B cell (primary cell): ENCODE measurements around the gene ISG15. TPM values are rescaled to one million over a fixed set of nuclear protein-coding genes. Genes with fewer than 3 reads are reported as not detected.
A peak's percentile ranks its signal among the peaks of the same experiment; 100 is the strongest.

Source experiments
- ATAC-seq: fragments of 200-7000 bp; cut with Tn5 transposase; one replicate; pipeline ENCODE4 v1.10.0; 2021; ENCODE audit warnings: low read depth, mild to moderate bottlenecking, moderate number of reproducible peaks, moderate library complexity
- CTCF ChIA-PET: fragments of 350-600 bp; sonication (Branson Sonifier 250); formaldehyde crosslinking; loops from one replicate; lab custom pipeline; 2021; ENCODE audit warnings: antibody characterized with exemption, inconsistent platforms; lab: Charles Lee
- POLR2A ChIA-PET: fragments of 350-600 bp; sonication (Branson Sonifier 250); formaldehyde crosslinking; loops from one replicate; lab custom pipeline; 2021; ENCODE audit warnings: antibody characterized with exemption; lab: Charles Lee
- DNase-seq: peaks from one replicate; pipeline ENCODE4 v3.0.0; 2013
- H2AFZ ChIP-seq: 2 replicates; pipeline ENCODE4 v1.6.1; 2012; ENCODE audit warnings: mild to moderate bottlenecking, low read depth, low read length; ENCODE audit not compliant: insufficient read depth, poor library complexity, severe bottlenecking
- H3K27ac ChIP-seq, 2 donors: 1 replicate in 1 of 2; 2 replicates in 1 of 2; pipeline ENCODE4 v1.5.1; 2012 to 2013; ENCODE audit warnings: low read length in 2 of 2, mild to moderate bottlenecking in 2 of 2, moderate library complexity in 1 of 2
- H3K27me3 ChIP-seq, 4 experiments: fragments of 200-600 bp in 1 of 4; sonication (generic) in 1 of 4; replicated peaks in 1 of 4; 1 replicate in 2 of 4; 2 replicates in 2 of 4; pipeline versions ENCODE4 v1.6.1 to v1.7.0; 2013 to 2016; ENCODE audit warnings: low read length in 3 of 4, mild to moderate bottlenecking in 2 of 4, mixed read lengths in 1 of 4, moderate library complexity in 1 of 4; ENCODE audit not compliant: insufficient read depth in 4 of 4, control insufficient read depth in 3 of 4; ENCODE audit errors: control extremely low read depth in 1 of 4
- H3K36me3 ChIP-seq, 2 experiments: replicated peaks in 1 of 2; 1 replicate in 1 of 2; 2 replicates in 1 of 2; pipeline versions ENCODE4 v1.6.1 to v1.7.1; 2013; ENCODE audit warnings: low read length in 1 of 2; ENCODE audit not compliant: insufficient read depth in 2 of 2, control insufficient read depth in 1 of 2; ENCODE audit errors: control extremely low read depth in 1 of 2, extremely low read depth in 1 of 2
- H3K4me1 ChIP-seq, 2 donors: fragments of 200-600 bp in 1 of 2; sonication (generic) in 1 of 2; 1 replicate in 1 of 2; 2 replicates in 1 of 2; pipeline versions ENCODE4 v1.5.1 to v1.6.1; 2013 to 2017; ENCODE audit warnings: low read length in 2 of 2; ENCODE audit not compliant: control insufficient read depth in 2 of 2, insufficient read depth in 2 of 2
- H3K4me2 ChIP-seq: replicated peaks from 2 replicates; pipeline ENCODE3; 2012; ENCODE audit warnings: mild to moderate bottlenecking, low read depth, low read length; ENCODE audit not compliant: poor library complexity, severe bottlenecking
- H3K4me3 ChIP-seq, 5 experiments: fragments of 200-600 bp in 1 of 5; sonication (generic) in 1 of 5; 1 replicate in 3 of 5; 2 replicates in 2 of 5; pipeline versions ENCODE4 v1.5.1 to v1.7.0; 2011 to 2016; ENCODE audit warnings: low read length in 4 of 5, mild to moderate bottlenecking in 4 of 5, low read depth in 2 of 5, control low read depth in 1 of 5, moderate library complexity in 1 of 5; ENCODE audit not compliant: insufficient read depth in 1 of 5; ENCODE audit errors: control extremely low read depth in 1 of 5, extremely low read depth in 1 of 5
- H3K79me2 ChIP-seq: fragments of 200-600 bp; sonication (generic); one replicate; pipeline ENCODE4 v1.6.0; 2016; ENCODE audit warnings: low read length; ENCODE audit not compliant: control insufficient read depth, insufficient read depth
- H3K9ac ChIP-seq: fragments of 200-600 bp; sonication (generic); 2 replicates; pipeline ENCODE4 v1.6.1; 2017; ENCODE audit warnings: mild to moderate bottlenecking, low read length, moderate library complexity
- H3K9me3 ChIP-seq, 3 donors: one replicate each; pipeline versions ENCODE4 v1.6.1 to v1.7.1; 2013; ENCODE audit warnings: low read length in 2 of 3; ENCODE audit not compliant: control insufficient read depth in 2 of 3, insufficient read depth in 1 of 3; ENCODE audit errors: control extremely low read depth in 1 of 3
- H4K20me1 ChIP-seq: 2 replicates; pipeline ENCODE4 v1.6.0; 2012; ENCODE audit warnings: mild to moderate bottlenecking, low read length; ENCODE audit not compliant: insufficient read depth, control insufficient read depth, poor library complexity, severe bottlenecking
- H3K27ac Mint-ChIP-seq: one replicate; pipeline ENCODE4 v1.8.0; 2021; ENCODE audit warnings: mixed read lengths
- H3K27me3 Mint-ChIP-seq: one replicate; pipeline ENCODE4 v1.8.0; 2021; ENCODE audit warnings: mixed read lengths
- H3K4me1 Mint-ChIP-seq: one replicate; pipeline ENCODE4 v1.8.0; 2021; ENCODE audit warnings: mixed read lengths
- H3K4me3 Mint-ChIP-seq: one replicate; pipeline ENCODE4 v1.8.0; 2021; ENCODE audit warnings: mixed read lengths
- H3K9me3 Mint-ChIP-seq: one replicate; pipeline ENCODE4 v1.8.0; 2022; ENCODE audit warnings: mixed read lengths; ENCODE audit not compliant: insufficient read depth
- CTCF ChIP-seq: fragments of 200-600 bp; IDR thresholded peaks from one replicate; pipeline ENCODE4 v1.8.0; 2022; ENCODE audit warnings: antibody characterized with exemption, mild to moderate bottlenecking
- EZH2 ChIP-seq: IDR thresholded peaks from 2 replicates; pipeline ENCODE4 v1.6.1; 2012; ENCODE audit warnings: borderline replicate concordance, low read depth, mild to moderate bottlenecking, moderate library complexity, low read length; ENCODE audit not compliant: insufficient read depth, poor library complexity, severe bottlenecking
- WGBS: methylation state at CpG from one replicate; pipeline ENCODE4 v1.1.5; 2013; ENCODE audit warnings: missing lambda C conversion rate; ENCODE audit not compliant: insufficient coverage; 5-methylcytosine and 5-hydroxymethylcytosine counted together
- intact Hi-C: fragments of 100-400 bp; cut with micrococcal nuclease; formaldehyde crosslinking; loops from one replicate; pipeline ENCODE4 v1.10.0; 2022
- polyA plus RNA-seq: library from polyadenylated mRNA; depleted of rRNA; stranded (reverse); fragments of >200 nt; gene quantifications from 2 replicates; pipeline ENCODE4 v1.2.3, GENCODE V29; 2012
- total RNA-seq, 2 donors: library from RNA; stranded (reverse); fragments of 120-200 nt in 1 of 2; gene quantifications; 1 replicate in 1 of 2; 2 replicates in 1 of 2; pipeline versions ENCODE4 v1.2.3 to v1.2.4, GENCODE V29; 2013 to 2022

ISG15 gene
- total and polyA plus RNA-seq, 2 donors (not counting 1 experiment from before 2014, with no cell fraction given): 28.3 to 91.4 TPM

DNA sequence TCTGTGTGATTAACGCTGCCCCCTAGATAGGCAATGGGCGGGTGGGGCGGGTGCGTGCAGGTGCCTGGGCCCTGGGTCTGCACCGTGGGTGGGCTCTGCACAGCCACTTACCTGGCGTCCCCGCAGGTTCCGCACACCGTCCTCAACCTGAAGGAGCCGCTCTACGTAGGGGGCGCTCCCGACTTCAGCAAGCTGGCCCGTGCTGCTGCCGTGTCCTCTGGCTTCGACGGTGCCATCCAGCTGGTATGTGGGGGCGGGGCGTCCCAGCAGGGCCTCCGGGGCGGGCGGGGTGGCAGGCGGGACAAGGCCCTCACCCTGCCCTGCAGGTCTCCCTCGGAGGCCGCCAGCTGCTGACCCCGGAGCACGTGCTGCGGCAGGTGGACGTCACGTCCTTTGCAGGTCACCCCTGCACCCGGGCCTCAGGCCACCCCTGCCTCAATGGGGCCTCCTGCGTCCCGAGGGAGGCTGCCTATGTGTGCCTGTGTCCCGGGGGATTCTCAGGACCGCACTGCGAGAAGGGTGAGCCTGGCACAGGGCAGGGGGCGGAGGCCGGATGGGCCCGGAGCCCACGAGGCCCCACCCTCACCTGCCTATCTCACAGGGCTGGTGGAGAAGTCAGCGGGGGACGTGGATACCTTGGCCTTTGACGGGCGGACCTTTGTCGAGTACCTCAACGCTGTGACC lies 38.0 kb downstream of the ISG15 start:
- POLR2A ChIA-PET: interaction anchor here (0.6 to 0.7 kb wide), 2 partner anchors 324 to 338 kb away, joined by 3 to 4 read pairs; partner anchors contain the start of gene AURKAIP1
- Histone ChIP-seq H3K27me3 (no peaks in the 10 kb centered on the region), H3K4me3 (no peak overlapping the region), H3K79me2 (no peaks in the 10 kb centered on the region), H2AFZ (no peak overlapping the region), H3K9me3 (no peaks in the 10 kb centered on the region), H3K4me2 (no peak overlapping the region), H3K9ac (no peak overlapping the region), H4K20me1 (no peaks in the 10 kb centered on the region), H3K27ac (no peak overlapping the region), H3K36me3 (no peaks in the 10 kb centered on the region), H3K4me1 (no peaks in the 10 kb centered on the region)
- ATAC-seq: no peak
- no peak for DNase-seq
- Mint-ChIP-seq H3K27me3 (no peaks in the 10 kb centered on the region), H3K27ac (no peak overlapping the region), H3K9me3 (no peaks in the 10 kb centered on the region), H3K4me3 (peak overlapping the region; percentile 32), H3K4me1 (peaks cover 4% of the 10 kb centered on the region)
- CTCF ChIA-PET: interaction anchor here (0.6 kb wide), 2 partner anchors 14 to 200 kb away, joined by 3 to 5 read pairs; no protein-coding TSS in a partner anchor
- 92% methylated on average over 46 of the region's 46 CpGs for WGBS
- TF ChIP-seq EZH2: no peak
- TF ChIP-seq CTCF: no peak
- intact Hi-C loops: no loop called here
